ENCODE results near the gene PLPPR3.
A peak's percentile ranks its signal among the peaks of the same experiment; 100 is the strongest.

Gene PLPPR3

GRCh38 chr19:805600-806550, 15.9 kb downstream of the PLPPR3 start:
- no peak for DNase-seq

- DNase-seq = no peak
Observed at GRCh38 chr19:805166-805551, 16.6 kb downstream of the PLPPR3 start.

- no peak for DNase-seq
Observed at GRCh38 chr19:804419-805165, 17.2 kb downstream of the PLPPR3 start.

GRCh38 chr19:803686-804418, 17.9 kb downstream of the PLPPR3 start:
- DNase-seq = no peak

DNA sequence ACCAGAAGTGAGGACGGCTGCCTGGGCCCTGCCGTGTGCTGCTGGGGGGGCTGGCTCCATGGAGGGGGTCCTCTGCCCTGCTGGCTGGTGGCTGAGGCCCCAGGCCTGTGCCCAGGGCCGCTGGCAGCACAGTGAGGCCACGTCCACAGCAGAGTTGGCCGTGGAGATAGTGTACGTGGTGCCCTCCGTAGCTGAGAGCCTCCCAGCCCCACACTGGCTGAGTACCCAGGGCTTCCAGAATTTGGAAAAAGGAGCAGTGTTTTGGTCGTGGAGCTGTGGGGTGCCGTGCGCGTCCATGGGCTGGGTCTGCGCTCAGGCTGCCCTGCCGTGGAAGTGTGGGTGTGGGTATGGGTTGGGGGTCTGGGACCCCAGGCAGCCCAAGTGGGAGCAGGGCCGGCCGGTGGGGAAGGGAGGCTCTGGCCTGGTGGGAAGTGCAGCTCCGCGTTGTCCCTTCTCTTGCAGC, 18.6 kb downstream of the PLPPR3 start:
- DNase-seq = no peak

GRCh38 chr19:802498-803098, 19.2 kb downstream of the PLPPR3 start:
- DNase-seq = no peak

DNA sequence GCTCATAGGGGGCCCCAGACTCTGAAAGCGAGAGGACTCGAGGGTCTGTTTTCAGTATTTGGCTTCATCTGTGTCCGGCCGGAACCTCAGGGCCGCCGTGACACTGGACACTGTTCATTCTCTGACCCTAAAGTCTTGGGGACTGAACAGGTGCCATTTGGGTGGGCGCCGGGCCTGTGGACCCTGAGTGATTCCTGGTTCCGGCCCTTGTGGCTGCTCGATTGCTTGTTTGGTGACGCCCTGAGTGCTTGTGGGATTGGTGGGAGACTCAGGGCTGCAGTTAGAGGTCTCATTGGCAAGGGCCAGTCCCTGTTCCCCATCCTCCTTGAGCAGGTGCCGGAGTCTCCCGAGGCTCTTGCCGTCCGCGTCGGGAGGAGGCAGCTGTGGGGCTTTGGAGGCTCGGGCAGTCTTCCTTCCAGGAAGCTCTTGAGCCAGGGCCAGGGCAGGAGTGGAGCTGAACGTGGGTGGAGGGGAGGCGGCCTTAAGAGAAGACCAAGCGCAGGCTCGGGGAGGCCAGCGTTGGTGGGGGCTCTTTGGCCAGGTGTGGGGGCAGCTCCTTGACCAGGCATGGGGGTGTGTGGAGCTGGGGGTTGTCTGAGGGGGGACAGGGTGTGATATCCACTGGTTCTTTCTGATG, 19.8 kb downstream of the PLPPR3 start:
- DNase-seq = no peak

- no peak for DNase-seq
Observed at GRCh38 chr19:801030-801860, 20.5 kb downstream of the PLPPR3 start.

GRCh38 chr19:800360-801029, 21.3 kb downstream of the PLPPR3 start:
- DNase-seq = no peak

DNA sequence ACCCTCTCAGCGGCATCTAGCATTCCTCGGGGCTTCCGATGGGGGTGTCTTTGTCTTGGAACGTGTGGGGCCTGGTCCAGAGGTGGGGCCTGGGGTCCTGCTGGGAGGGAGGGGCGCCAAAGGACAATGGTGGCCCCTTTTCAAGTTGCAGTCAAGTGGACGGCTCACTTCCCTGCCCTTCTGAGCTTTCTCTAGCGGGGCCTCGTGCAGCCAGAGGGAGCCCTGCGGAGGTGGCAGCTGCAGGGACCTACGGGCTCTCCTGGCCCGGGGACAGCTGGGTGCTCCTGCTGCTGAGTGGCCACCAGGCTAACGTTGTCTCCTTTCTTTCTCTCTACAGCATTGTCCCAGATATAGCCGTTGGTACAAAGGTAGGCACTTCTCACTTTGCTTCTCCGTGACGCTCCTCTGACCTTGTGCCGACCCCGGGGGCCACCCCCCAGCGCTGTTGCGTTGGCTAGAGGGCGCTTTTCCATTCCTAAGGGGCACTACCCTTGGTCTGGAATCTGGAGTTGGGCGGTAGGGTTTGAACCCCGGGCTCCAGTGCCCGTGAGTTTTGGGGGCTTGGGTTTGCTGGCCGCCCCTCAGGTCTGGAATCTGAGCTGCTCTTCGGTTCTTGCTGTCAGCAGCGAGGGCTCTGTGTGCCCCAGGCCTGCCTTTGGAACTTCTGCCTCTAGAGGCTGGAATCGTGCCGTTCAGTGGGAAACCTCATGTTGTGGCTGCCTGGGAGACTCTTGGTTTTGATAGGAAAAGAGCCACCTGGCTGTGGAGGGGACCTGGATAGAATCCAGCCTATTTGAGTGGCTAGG, 22.5 kb downstream of the PLPPR3 start:
- no peak for DNase-seq

GRCh38 chr19:798415-799075, 23.2 kb downstream of the PLPPR3 start:
- no peak for DNase-seq

GRCh38 chr19:797528-798414, 24.0 kb downstream of the PLPPR3 start:
- DNase-seq = peak; percentile 93

DNA sequence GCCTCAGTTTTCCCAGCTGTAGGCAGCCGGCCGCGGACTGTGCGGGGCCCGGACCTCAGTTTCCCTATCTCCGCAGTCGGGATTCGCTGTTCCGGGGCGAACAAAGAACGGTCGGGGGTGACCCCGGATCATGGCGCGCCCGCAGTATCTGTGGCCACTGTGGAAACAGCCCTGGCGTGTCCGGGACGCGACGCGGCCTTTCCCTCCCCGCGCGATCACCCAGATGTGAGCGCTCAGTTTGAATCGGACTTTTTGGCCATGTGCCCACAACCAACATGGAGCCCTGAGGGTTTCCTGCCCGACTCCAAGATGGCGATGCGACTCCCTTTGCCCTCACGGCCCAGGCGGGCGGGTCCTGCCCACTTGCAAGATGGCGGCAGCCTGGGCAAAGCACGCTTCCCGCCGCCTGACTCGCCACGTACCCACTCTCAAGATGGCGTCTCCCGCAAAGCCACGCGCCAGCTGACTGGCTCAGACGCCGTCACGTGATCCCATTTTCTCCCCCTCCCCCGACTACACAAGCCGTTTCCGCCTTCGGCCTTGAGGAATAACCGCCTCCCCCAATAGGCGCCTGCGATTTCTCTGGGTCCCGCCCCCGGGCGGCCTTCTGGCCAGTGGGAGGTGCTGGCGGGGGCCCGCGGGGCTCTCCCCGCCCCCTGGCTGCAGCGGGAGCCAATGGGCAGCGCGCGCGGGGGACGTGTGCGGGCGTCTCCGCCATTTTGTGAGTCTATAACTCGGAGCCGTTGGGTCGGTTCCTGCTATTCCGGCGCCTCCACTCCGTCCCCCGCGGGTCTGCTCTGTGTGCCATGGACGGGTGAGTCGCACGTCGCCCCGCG, 24.8 kb downstream of the PLPPR3 start, which contains the start of gene PTBP1:
PTBP1 (plus strand) TSS at position 761 of the 836 bp plus-strand sequence; CDS start at position 807, 46 bp downstream.
- peak; percentile 98 for DNase-seq

GRCh38 chr19:795691-796581, 25.8 kb downstream of the PLPPR3 start:
- no peak for DNase-seq

DNA sequence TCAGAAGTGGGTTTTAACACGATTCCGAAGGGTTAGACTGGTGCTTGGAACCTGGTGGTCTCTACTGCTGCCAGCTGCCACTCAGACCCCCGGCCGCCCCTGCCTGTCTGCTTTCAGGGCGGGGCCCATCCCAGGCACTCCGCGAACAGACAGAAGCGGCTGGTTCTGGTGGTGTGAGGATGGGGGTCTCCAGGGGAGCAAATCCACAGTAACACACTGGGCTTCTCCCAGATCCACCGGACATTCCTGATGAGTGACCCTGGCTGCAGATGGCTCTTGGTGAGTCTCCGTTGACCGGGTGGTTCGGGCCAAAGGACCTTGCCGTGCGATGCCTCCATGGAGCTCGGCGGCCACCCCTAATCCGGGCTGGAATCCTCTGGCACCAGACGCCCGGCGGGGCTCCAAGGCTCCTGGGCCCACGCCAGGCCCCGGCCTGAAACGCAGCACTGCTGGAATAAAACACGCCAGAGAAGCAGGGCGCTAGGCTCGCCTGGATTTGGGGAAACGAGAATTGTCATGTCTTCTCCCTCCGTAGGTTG, 26.6 kb downstream of the PLPPR3 start:
- no peak for DNase-seq

DNA sequence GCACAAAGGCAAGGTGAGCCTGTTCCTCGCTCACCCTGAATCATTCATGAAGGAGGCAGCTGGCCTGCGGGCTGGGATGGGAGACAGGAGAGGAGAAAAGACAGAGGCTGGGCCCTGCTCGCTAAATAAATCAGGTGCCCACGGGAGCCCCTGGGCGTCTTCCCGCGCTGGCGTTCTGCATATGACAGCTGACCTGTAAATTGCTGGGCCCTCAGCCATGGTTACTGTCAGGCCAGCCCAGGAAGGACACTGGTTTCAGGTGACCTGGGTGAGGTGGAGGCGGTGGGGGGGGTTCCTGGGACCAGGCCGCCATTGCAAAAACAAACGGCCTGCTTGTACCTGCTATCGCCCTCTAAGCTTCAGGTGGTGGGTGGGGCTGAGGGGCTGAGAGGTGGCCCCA, 27.9 kb downstream of the PLPPR3 start:
- DNase-seq = no peak
